K562 (cell line): ENCODE measurements around the gene USP27X. TPM values are rescaled to one million over a fixed set of nuclear protein-coding genes. Genes with fewer than 3 reads are reported as not detected.

Experiments
- ARID1B ChIP-seq: fragments of 450-650 bp; IDR thresholded peaks from 2 replicates; pipeline ENCODE4 v1.6.1; 2016; ENCODE audit warnings: antibody characterized with exemption, mild to moderate bottlenecking, inconsistent platforms
- BCLAF1 ChIP-seq, 2 experiments: fragments of 450-650 bp in 1 of 2; IDR thresholded peaks; 2 replicates each; pipeline ENCODE4 v1.6.1; 2011 to 2017; ENCODE audit warnings: low read depth in 2 of 2, antibody characterized with exemption in 1 of 2, borderline replicate concordance in 1 of 2, low read length in 1 of 2, mild to moderate bottlenecking in 1 of 2, mixed read lengths in 1 of 2; ENCODE audit not compliant: control insufficient read depth in 1 of 2
- C11orf30 ChIP-seq: fragments of 450-650 bp; IDR thresholded peaks from 2 replicates; pipeline ENCODE4 v1.6.1; 2016; ENCODE audit warnings: low read depth, mild to moderate bottlenecking
- CBFA2T3 ChIP-seq: fragments of 450-650 bp; IDR thresholded peaks from 2 replicates; pipeline ENCODE4 v1.6.1; 2017
- DPF2 ChIP-seq: fragments of 450-650 bp; IDR thresholded peaks from 2 replicates; pipeline ENCODE4 v1.6.1; 2016
- JUND ChIP-seq, 2 experiments: IDR thresholded peaks; 2 replicates in 1 of 2; 3 replicates in 1 of 2; pipeline ENCODE4 v1.6.1; 2011; ENCODE audit warnings: borderline replicate concordance in 2 of 2, low read depth in 2 of 2, low read length in 2 of 2, improper control_type of control experiment in 1 of 2, missing biosample characterization in 1 of 2, missing genetic modification characterization in 1 of 2, missing genetic modification reagents in 1 of 2
- RBM17 ChIP-seq: fragments of 200-400 bp; formaldehyde crosslinking; IDR thresholded peaks from 2 replicates; pipeline ENCODE4 v1.6.1; 2017; ENCODE audit warnings: low read depth, mild to moderate bottlenecking, low read length, borderline replicate concordance
- SMAD3 ChIP-seq: fragments of 450-650 bp; formaldehyde crosslinking; conservative IDR thresholded peaks from 2 replicates; pipeline ENCODE4 v1.4.0; 2020; ENCODE audit warnings: mild to moderate bottlenecking
- TEAD2 ChIP-seq: fragments of 450-650 bp; IDR thresholded peaks from 2 replicates; pipeline ENCODE4 v1.6.1; 2016; ENCODE audit warnings: missing genetic modification characterization, control low read depth, missing compliant biosample characterization
- ZBTB11 ChIP-seq, 3 experiments: fragments of 200-800 bp in 1 of 3; fragments of 250-450 bp in 1 of 3; fragments of 450-650 bp in 1 of 3; sonication (Bioruptor Pico) in 1 of 3; sonication (Bioruptor generic) in 1 of 3; formaldehyde crosslinking in 1 of 3; IDR thresholded peaks; 2 replicates each; pipeline versions ENCODE4 v1.6.1 to v1.8.0; 2016 to 2022; ENCODE audit warnings: mild to moderate bottlenecking in 2 of 3, missing genetic modification characterization in 2 of 3, missing compliant biosample characterization in 1 of 3, moderate library complexity in 1 of 3
- ZFP30 ChIP-seq: fragments of 250-450 bp; sonication (Bioruptor Pico); IDR thresholded peaks from 2 replicates; pipeline ENCODE4 v1.8.0; 2022; ENCODE audit warnings: moderate library complexity, mild to moderate bottlenecking, inconsistent platforms, borderline replicate concordance
- ZNF23 ChIP-seq: fragments of 250-450 bp; sonication (Bioruptor Pico); IDR thresholded peaks from 2 replicates; pipeline ENCODE4 v1.4.0; 2020; ENCODE audit warnings: mild to moderate bottlenecking
- ZNF764 ChIP-seq: fragments of 250-450 bp; sonication (Bioruptor Pico); IDR thresholded peaks from 2 replicates; pipeline ENCODE4 v1.4.0; 2020; ENCODE audit warnings: low read depth, mild to moderate bottlenecking, moderate library complexity
- polyA plus RNA-seq, 8 experiments: library from polyadenylated mRNA; depleted of rRNA in 4 of 8; stranded (reverse) in 5 of 8; unstranded in 3 of 8; fragments of >200 nt; fragmentation: Nextera tagmentation in 2 of 8; fragmentation: Illumina TruSeq in 1 of 8; extraction: Ambion mirVana in 2 of 8; extraction: Trizol in 1 of 8; gene quantifications; 2 replicates each; pipeline versions ENCODE4 v1.2.1 to v1.2.3, GENCODE V29; 2011 to 2014; ENCODE audit warnings: inconsistent platforms in 1 of 8, missing spikeins in 1 of 8
- total RNA-seq, 7 experiments: library from RNA; depleted of rRNA in 6 of 7; stranded (reverse); fragments of >200 nt in 6 of 7; fragmentation: Illumina TruSeq in 2 of 7; extraction: Trizol in 2 of 7; gene quantifications; 2 replicates each; pipeline versions ENCODE4 v1.2.1 to v1.2.3, GENCODE V29; 2011 to 2021; ENCODE audit warnings: low replicate concordance in 1 of 7
- TF ChIP-seq, protein P1 (sequence below): fragments of 450-650 bp; IDR thresholded peaks from 2 replicates; pipeline ENCODE4 v1.6.1; 2017; ENCODE audit warnings: antibody characterized with exemption, mild to moderate bottlenecking
- TF ChIP-seq, protein P2 (sequence below): fragments of 250-450 bp; sonication (Bioruptor Pico); IDR thresholded peaks from 2 replicates; pipeline ENCODE4 v1.8.0; 2022; ENCODE audit warnings: moderate library complexity, mild to moderate bottlenecking, inconsistent platforms

USP27X gene
- total and polyA plus RNA-seq, 9 of the 15 experiments (the other 6 are each of a cell fraction or from before 2014, with no cell fraction given): 0.15 to 4.7 (median 1.6) TPM

DNA sequence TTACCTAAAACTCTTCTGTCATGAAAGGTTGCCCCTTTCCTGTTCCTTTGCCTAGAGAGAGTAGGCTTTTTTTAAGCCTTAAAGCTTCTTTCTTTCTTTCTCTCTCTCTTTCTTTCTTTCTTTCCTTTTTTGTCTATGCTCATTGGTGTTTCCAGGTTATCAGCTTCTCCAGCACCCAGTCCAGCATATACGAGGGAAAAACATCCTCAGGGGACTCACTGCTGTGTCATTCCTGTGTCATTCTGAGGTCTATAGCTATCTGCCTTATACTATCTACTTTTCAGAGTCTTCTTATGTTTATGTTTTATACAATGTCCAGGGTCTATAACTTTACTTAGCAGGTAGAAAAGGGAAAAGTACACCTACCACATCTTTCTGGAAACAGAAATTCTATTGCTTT is 10.5 kb upstream of the USP27X start (continued):
- TF ChIP-seq, protein P1, sequence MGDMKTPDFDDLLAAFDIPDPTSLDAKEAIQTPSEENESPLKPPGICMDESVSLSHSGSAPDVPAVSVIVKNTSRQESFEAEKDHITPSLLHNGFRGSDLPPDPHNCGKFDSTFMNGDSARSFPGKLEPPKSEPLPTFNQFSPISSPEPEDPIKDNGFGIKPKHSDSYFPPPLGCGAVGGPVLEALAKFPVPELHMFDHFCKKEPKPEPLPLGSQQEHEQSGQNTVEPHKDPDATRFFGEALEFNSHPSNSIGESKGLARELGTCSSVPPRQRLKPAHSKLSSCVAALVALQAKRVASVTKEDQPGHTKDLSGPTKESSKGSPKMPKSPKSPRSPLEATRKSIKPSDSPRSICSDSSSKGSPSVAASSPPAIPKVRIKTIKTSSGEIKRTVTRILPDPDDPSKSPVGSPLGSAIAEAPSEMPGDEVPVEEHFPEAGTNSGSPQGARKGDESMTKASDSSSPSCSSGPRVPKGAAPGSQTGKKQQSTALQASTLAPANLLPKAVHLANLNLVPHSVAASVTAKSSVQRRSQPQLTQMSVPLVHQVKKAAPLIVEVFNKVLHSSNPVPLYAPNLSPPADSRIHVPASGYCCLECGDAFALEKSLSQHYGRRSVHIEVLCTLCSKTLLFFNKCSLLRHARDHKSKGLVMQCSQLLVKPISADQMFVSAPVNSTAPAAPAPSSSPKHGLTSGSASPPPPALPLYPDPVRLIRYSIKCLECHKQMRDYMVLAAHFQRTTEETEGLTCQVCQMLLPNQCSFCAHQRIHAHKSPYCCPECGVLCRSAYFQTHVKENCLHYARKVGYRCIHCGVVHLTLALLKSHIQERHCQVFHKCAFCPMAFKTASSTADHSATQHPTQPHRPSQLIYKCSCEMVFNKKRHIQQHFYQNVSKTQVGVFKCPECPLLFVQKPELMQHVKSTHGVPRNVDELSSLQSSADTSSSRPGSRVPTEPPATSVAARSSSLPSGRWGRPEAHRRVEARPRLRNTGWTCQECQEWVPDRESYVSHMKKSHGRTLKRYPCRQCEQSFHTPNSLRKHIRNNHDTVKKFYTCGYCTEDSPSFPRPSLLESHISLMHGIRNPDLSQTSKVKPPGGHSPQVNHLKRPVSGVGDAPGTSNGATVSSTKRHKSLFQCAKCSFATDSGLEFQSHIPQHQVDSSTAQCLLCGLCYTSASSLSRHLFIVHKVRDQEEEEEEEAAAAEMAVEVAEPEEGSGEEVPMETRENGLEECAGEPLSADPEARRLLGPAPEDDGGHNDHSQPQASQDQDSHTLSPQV: 0 out of 2 replicates have a peak, but pooled peaks have one; percentile 19
- TF ChIP-seq BCLAF1 (IDR thresholded peaks at IDR 0.05; ENCODE audit: borderline replicate concordance in 1 of 2, control insufficient read depth in 1 of 2, low read depth in 2 of 2, low read length in 1 of 2): no peak
- peak; percentile 55; the same call in 1 of the 2 replicates for TF ChIP-seq ARID1B
- peak; percentile 69 for TF ChIP-seq DPF2
- TF ChIP-seq ZFP30 (CRISPR knock-in tag): no peak
- TF ChIP-seq, protein P2, sequence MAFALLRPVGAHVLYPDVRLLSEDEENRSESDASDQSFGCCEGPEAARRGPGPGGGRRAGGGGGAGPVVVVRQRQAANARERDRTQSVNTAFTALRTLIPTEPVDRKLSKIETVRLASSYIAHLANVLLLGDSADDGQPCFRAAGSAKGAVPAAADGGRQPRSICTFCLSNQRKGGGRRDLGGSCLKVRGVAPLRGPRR (CRISPR knock-in tag): no peak
- TF ChIP-seq ZNF764 (CRISPR knock-in tag): no peak
- TF ChIP-seq SMAD3 (CRISPR knock-in tag): no peak
- peak; percentile 62 for TF ChIP-seq C11orf30
- no peak for TF ChIP-seq RBM17
- TF ChIP-seq TEAD2 (tag): no peak
- TF ChIP-seq CBFA2T3: peak; percentile 23; the same call in 1 of the 2 replicates
- TF ChIP-seq ZNF23 (CRISPR knock-in tag): no peak
- TF ChIP-seq JUND (IDR thresholded peaks at IDR 0.05; ENCODE audit: borderline replicate concordance, low read depth, low read length): no peak
- no peak for TF ChIP-seq JUND (tag; IDR thresholded peaks at IDR 0.05; ENCODE audit: borderline replicate concordance, low read depth, low read length)
- TF ChIP-seq ZBTB11 (CRISPR knock-in tag; IDR thresholded peaks at IDR 0.05): peak in 1 of 3 experiments; percentile 37; a peak in 1 of 6 replicates
